Sigmoid colon (tissue), 3 donors: Measurements from ENCODE around the gene RIC1.

ENCODE experiments used
- POLR2A ChIP-seq, 2 donors: fragments of 450-650 bp; IDR thresholded peaks; one replicate each; pipeline ENCODE4 v1.6.1; 2016; ENCODE audit warnings: antibody characterized with exemption in 2 of 2, mild to moderate bottlenecking in 2 of 2, moderate library complexity in 2 of 2
- TF ChIP-seq, protein P1 (sequence below), 4 experiments: fragments of 450-650 bp in 3 of 4; fragments of 200-600 bp in 1 of 4; IDR thresholded peaks; one replicate each; pipeline ENCODE4 v1.5.1; 2016 to 2019; ENCODE audit warnings: antibody characterized with exemption in 4 of 4, mild to moderate bottlenecking in 3 of 4, moderate library complexity in 2 of 4

GRCh38 chr9:5778805-5779204 lies 149.9 kb downstream of the RIC1 start:
- TF ChIP-seq, protein P1, sequence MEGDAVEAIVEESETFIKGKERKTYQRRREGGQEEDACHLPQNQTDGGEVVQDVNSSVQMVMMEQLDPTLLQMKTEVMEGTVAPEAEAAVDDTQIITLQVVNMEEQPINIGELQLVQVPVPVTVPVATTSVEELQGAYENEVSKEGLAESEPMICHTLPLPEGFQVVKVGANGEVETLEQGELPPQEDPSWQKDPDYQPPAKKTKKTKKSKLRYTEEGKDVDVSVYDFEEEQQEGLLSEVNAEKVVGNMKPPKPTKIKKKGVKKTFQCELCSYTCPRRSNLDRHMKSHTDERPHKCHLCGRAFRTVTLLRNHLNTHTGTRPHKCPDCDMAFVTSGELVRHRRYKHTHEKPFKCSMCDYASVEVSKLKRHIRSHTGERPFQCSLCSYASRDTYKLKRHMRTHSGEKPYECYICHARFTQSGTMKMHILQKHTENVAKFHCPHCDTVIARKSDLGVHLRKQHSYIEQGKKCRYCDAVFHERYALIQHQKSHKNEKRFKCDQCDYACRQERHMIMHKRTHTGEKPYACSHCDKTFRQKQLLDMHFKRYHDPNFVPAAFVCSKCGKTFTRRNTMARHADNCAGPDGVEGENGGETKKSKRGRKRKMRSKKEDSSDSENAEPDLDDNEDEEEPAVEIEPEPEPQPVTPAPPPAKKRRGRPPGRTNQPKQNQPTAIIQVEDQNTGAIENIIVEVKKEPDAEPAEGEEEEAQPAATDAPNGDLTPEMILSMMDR (IDR thresholded peaks at IDR 0.05): no peak
- no peak for TF ChIP-seq POLR2A (IDR thresholded peaks at IDR 0.05)
